Measurements from ENCODE around the gene IKBIP.
"Not testable (repeated sequence)": the region's sequence is repeated elsewhere in the genome, so short reads cannot be mapped to it uniquely, and the experiment has no call there.

IKBIP gene

GRCh38 chr12:98638009-98638408 lies 6.6 kb downstream of the IKBIP start:
- Histone ChIP-seq H3K9me3 (ENCODE audit: control insufficient read depth in 1 of 2, low read length in 2 of 2) (no peaks in the 10 kb centered on the region), H3K4me3 (ENCODE audit: low read depth in 1 of 2, low read length in 2 of 2) (no peak overlapping the region), H3K27ac (ENCODE audit: low read depth, low read length) (no peak overlapping the region), H3K27me3 (ENCODE audit: control insufficient read depth in 1 of 2, insufficient read depth in 2 of 2, low read length in 2 of 2) (no peaks in the 10 kb centered on the region), H3K36me3 (ENCODE audit: control insufficient read depth in 1 of 2, insufficient read depth in 2 of 2, low read length in 2 of 2) (no peaks in the 10 kb centered on the region), H3K9ac (ENCODE audit: low read depth in 1 of 2, low read length in 2 of 2) (no peak overlapping the region), H3K4me1 (ENCODE audit: control insufficient read depth in 1 of 2, insufficient read depth in 2 of 2, low read length in 2 of 2) (no peaks in the 10 kb centered on the region)

- no peak overlapping the region for H3K4me3 ChIP-seq (ENCODE audit: low read depth in 1 of 2, low read length in 2 of 2)
- H3K9me3 ChIP-seq (ENCODE audit: control insufficient read depth in 1 of 2, low read length in 2 of 2) = no peaks in the 10 kb centered on the region
- H3K9ac ChIP-seq (ENCODE audit: low read depth in 1 of 2, low read length in 2 of 2) = no peak overlapping the region
- no peaks in the 10 kb centered on the region for H3K36me3 ChIP-seq (ENCODE audit: control insufficient read depth in 1 of 2, insufficient read depth in 2 of 2, low read length in 2 of 2)
- H3K4me1 ChIP-seq (ENCODE audit: control insufficient read depth in 1 of 2, insufficient read depth in 2 of 2, low read length in 2 of 2) = no peaks in the 10 kb centered on the region
- H3K27ac ChIP-seq (ENCODE audit: low read depth, low read length) = no peak overlapping the region
- no peaks in the 10 kb centered on the region for H3K27me3 ChIP-seq (ENCODE audit: control insufficient read depth in 1 of 2, insufficient read depth in 2 of 2, low read length in 2 of 2)
These were observed 7.5 kb downstream of the IKBIP start for GRCh38 chr12:98637068-98637467.

- H3K27ac ChIP-seq (ENCODE audit: low read depth, low read length) = no peak overlapping the region
These were observed 8.8 kb downstream of the IKBIP start for GRCh38 chr12:98635657-98636323.

GRCh38 chr12:98618952-98619351 lies 25.6 kb downstream of the IKBIP start:
- H3K4me3 ChIP-seq (ENCODE audit: low read depth in 1 of 2, low read length in 2 of 2) = no peak overlapping the region
- no peak overlapping the region for H3K9ac ChIP-seq (ENCODE audit: low read depth in 1 of 2, low read length in 2 of 2)
- H3K27ac ChIP-seq (ENCODE audit: low read depth, low read length) = no peak overlapping the region
- no peaks in the 10 kb centered on the region for H3K27me3 ChIP-seq (ENCODE audit: control insufficient read depth in 1 of 2, insufficient read depth in 2 of 2, low read length in 2 of 2)
- H3K9me3 ChIP-seq (ENCODE audit: control insufficient read depth in 1 of 2, low read length in 2 of 2) = no peaks in the 10 kb centered on the region
- no peaks in the 10 kb centered on the region for H3K36me3 ChIP-seq (ENCODE audit: control insufficient read depth in 1 of 2, insufficient read depth in 2 of 2, low read length in 2 of 2)
- H3K4me1 ChIP-seq (ENCODE audit: control insufficient read depth in 1 of 2, insufficient read depth in 2 of 2, low read length in 2 of 2) = no peaks in the 10 kb centered on the region

More at GRCh38 chr12:98635657-98636323, 8.8 kb downstream of the IKBIP start:
- Histone ChIP-seq H3K27me3 (ENCODE audit: control insufficient read depth in 1 of 2, insufficient read depth in 2 of 2, low read length in 2 of 2) (no peaks in the 10 kb centered on the region), H3K9me3 (ENCODE audit: control insufficient read depth in 1 of 2, low read length in 2 of 2) (no peaks in the 10 kb centered on the region), H3K9ac (ENCODE audit: low read depth in 1 of 2, low read length in 2 of 2) (no peak overlapping the region), H3K36me3 (ENCODE audit: control insufficient read depth in 1 of 2, insufficient read depth in 2 of 2, low read length in 2 of 2) (no peaks in the 10 kb centered on the region), H3K4me1 (ENCODE audit: control insufficient read depth in 1 of 2, insufficient read depth in 2 of 2, low read length in 2 of 2) (no peaks in the 10 kb centered on the region), H3K4me3 (ENCODE audit: low read depth in 1 of 2, low read length in 2 of 2) (no peak overlapping the region)

- Histone ChIP-seq H3K4me3 (ENCODE audit: low read depth in 1 of 2, low read length in 2 of 2) (no peak overlapping the region), H3K27me3 (ENCODE audit: control insufficient read depth in 1 of 2, insufficient read depth in 2 of 2, low read length in 2 of 2) (no peaks in the 10 kb centered on the region), H3K9ac (ENCODE audit: low read depth in 1 of 2, low read length in 2 of 2) (no peak overlapping the region), H3K36me3 (ENCODE audit: control insufficient read depth in 1 of 2, insufficient read depth in 2 of 2, low read length in 2 of 2) (no peaks in the 10 kb centered on the region), H3K9me3 (ENCODE audit: control insufficient read depth in 1 of 2, low read length in 2 of 2) (no peaks in the 10 kb centered on the region), H3K4me1 (ENCODE audit: control insufficient read depth in 1 of 2, insufficient read depth in 2 of 2, low read length in 2 of 2) (no peaks in the 10 kb centered on the region), H3K27ac (ENCODE audit: low read depth, low read length) (no peak overlapping the region)
These were observed 31.8 kb downstream of the IKBIP start for GRCh38 chr12:98612696-98613334.

- no peak overlapping the region for H3K9ac ChIP-seq (ENCODE audit: low read depth in 1 of 2, low read length in 2 of 2)
- no peak overlapping the region for H3K27ac ChIP-seq (ENCODE audit: low read depth, low read length)
- H3K36me3 ChIP-seq (ENCODE audit: control insufficient read depth in 1 of 2, insufficient read depth in 2 of 2, low read length in 2 of 2) = no peaks in the 10 kb centered on the region
- H3K9me3 ChIP-seq (ENCODE audit: control insufficient read depth in 1 of 2, low read length in 2 of 2) = no peaks in the 10 kb centered on the region
- H3K27me3 ChIP-seq (ENCODE audit: control insufficient read depth in 1 of 2, insufficient read depth in 2 of 2, low read length in 2 of 2) = no peaks in the 10 kb centered on the region
- no peak overlapping the region for H3K4me3 ChIP-seq (ENCODE audit: low read depth in 1 of 2, low read length in 2 of 2)
- no peaks in the 10 kb centered on the region for H3K4me1 ChIP-seq (ENCODE audit: control insufficient read depth in 1 of 2, insufficient read depth in 2 of 2, low read length in 2 of 2)
These were observed 34.0 kb downstream of the IKBIP start for GRCh38 chr12:98610596-98610995.

- H3K27ac ChIP-seq (ENCODE audit: low read depth, low read length) = no peak overlapping the region
- no peaks in the 10 kb centered on the region for H3K27me3 ChIP-seq (ENCODE audit: control insufficient read depth in 1 of 2, insufficient read depth in 2 of 2, low read length in 2 of 2)
- H3K9ac ChIP-seq (ENCODE audit: low read depth in 1 of 2, low read length in 2 of 2) = no peak overlapping the region
These were observed 38.1 kb downstream of the IKBIP start for GRCh38 chr12:98606359-98606988.

GRCh38 chr12:98601924-98602323 lies 42.7 kb downstream of the IKBIP start:
- Histone ChIP-seq H3K9ac (ENCODE audit: low read depth in 1 of 2, low read length in 2 of 2) (no peak overlapping the region), H3K9me3 (ENCODE audit: control insufficient read depth in 1 of 2, low read length in 2 of 2) (no peaks in the 10 kb centered on the region), H3K4me3 (ENCODE audit: low read depth in 1 of 2, low read length in 2 of 2) (no peak overlapping the region), H3K4me1 (ENCODE audit: control insufficient read depth in 1 of 2, insufficient read depth in 2 of 2, low read length in 2 of 2) (peaks cover 0 to under 1% of the 10 kb centered on the region in 2 donors), H3K36me3 (ENCODE audit: control insufficient read depth in 1 of 2, insufficient read depth in 2 of 2, low read length in 2 of 2) (peaks cover 44 to 73% of the 10 kb centered on the region in 2 donors), H3K27me3 (ENCODE audit: control insufficient read depth in 1 of 2, insufficient read depth in 2 of 2, low read length in 2 of 2) (no peaks in the 10 kb centered on the region), H3K27ac (ENCODE audit: low read depth, low read length) (no peak overlapping the region)

More at GRCh38 chr12:98606359-98606988, 38.1 kb downstream of the IKBIP start:
- no peaks in the 10 kb centered on the region for H3K4me1 ChIP-seq (ENCODE audit: control insufficient read depth in 1 of 2, insufficient read depth in 2 of 2, low read length in 2 of 2)
- H3K36me3 ChIP-seq (ENCODE audit: control insufficient read depth in 1 of 2, insufficient read depth in 2 of 2, low read length in 2 of 2) = peaks cover 13 to 30% of the 10 kb centered on the region in 2 donors
- H3K9me3 ChIP-seq (ENCODE audit: control insufficient read depth in 1 of 2, low read length in 2 of 2) = no peaks in the 10 kb centered on the region
- no peak overlapping the region for H3K4me3 ChIP-seq (ENCODE audit: low read depth in 1 of 2, low read length in 2 of 2)

- Histone ChIP-seq H3K36me3 (ENCODE audit: control insufficient read depth in 1 of 2, insufficient read depth in 2 of 2, low read length in 2 of 2) (peaks cover 40 to 64% of the 10 kb centered on the region in 2 donors), H3K4me1 (ENCODE audit: control insufficient read depth in 1 of 2, insufficient read depth in 2 of 2, low read length in 2 of 2) (peaks cover 20 to 21% of the 10 kb centered on the region in 2 donors)
- H3K9me3 ChIP-seq (ENCODE audit: control insufficient read depth in 1 of 2, low read length in 2 of 2); H3K9ac ChIP-seq (ENCODE audit: low read depth in 1 of 2, low read length in 2 of 2); H3K27ac ChIP-seq (ENCODE audit: low read depth, low read length); H3K4me3 ChIP-seq (ENCODE audit: low read depth in 1 of 2, low read length in 2 of 2); H3K27me3 ChIP-seq (ENCODE audit: control insufficient read depth in 1 of 2, insufficient read depth in 2 of 2, low read length in 2 of 2): not testable (repeated sequence)
These were observed 47.3 kb downstream of the IKBIP start for GRCh38 chr12:98597313-98597712.

- Histone ChIP-seq H3K4me3 (ENCODE audit: low read depth in 1 of 2, low read length in 2 of 2) (peak overlapping the region; percentile 89 to 90), H3K36me3 (ENCODE audit: control insufficient read depth in 1 of 2, insufficient read depth in 2 of 2, low read length in 2 of 2) (peaks cover 31 to 47% of the 10 kb centered on the region in 2 donors), H3K4me1 (ENCODE audit: control insufficient read depth in 1 of 2, insufficient read depth in 2 of 2, low read length in 2 of 2) (peaks cover 20 to 21% of the 10 kb centered on the region in 2 donors), H3K27me3 (ENCODE audit: control insufficient read depth in 1 of 2, insufficient read depth in 2 of 2, low read length in 2 of 2) (no peaks in the 10 kb centered on the region), H3K9ac (ENCODE audit: low read depth in 1 of 2, low read length in 2 of 2) (peak overlapping the region; percentile 99 to 100), H3K9me3 (ENCODE audit: control insufficient read depth in 1 of 2, low read length in 2 of 2) (no peaks in the 10 kb centered on the region), H3K27ac (ENCODE audit: low read depth, low read length) (peak overlapping the region; percentile 2)
These were observed 49.2 kb downstream of the IKBIP start for GRCh38 chr12:98595243-98595988.
